Measurements from ENCODE around the gene HNRNPD.
A peak's percentile ranks its signal among the peaks of the same experiment; 100 is the strongest.
"Not testable (repeated sequence)": the region's sequence is repeated elsewhere in the genome, so short reads cannot be mapped to it uniquely, and the experiment has no call there.

Gene HNRNPD

DNA sequence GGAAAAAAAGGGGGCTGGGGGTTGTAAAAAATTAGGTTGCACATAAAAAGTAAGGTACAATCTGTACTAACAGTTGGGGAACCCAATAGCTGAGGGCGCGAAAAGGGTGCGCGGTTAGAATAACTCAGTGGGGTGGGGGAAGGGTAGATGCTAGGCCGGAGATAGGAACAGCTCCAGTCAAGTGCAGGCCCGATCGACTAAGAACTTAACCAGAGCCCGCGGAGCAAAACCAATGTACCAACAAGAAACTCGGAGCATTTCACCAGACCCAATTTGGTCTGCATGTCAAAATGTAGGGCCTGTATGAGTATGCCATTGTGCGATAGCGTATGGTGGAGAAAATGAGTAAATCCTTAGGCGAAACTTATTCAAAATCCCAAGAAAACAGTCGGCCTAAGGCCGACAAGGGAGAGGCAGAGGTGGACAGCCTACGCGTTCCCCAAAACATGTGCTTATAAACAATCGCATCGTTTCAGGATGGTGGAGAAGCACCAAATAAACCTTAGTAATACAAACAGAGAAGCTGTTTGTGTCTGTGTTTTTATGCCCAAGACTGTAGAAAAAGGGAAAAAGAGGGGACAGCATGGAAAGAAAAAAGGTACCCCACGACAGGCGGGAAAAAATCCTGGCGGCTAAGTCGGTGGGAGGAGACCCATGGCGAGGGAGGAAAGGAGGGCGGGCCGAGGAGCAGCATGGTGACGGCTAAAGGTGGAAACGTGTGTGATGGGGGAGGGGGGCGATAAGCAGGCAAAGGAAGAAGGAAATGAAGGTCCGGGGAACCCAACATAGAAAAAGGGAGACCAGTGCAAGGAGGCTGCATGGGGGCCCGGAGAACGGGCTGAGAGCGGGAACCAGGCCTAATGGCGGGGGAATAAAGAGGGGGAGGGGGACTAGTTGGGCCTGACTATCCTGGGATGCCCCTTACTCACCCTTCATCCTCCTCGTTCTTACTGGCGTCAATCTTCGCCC, 990 bp downstream of the HNRNPD start:
- peak; percentile 56 for DNase-seq

DNA sequence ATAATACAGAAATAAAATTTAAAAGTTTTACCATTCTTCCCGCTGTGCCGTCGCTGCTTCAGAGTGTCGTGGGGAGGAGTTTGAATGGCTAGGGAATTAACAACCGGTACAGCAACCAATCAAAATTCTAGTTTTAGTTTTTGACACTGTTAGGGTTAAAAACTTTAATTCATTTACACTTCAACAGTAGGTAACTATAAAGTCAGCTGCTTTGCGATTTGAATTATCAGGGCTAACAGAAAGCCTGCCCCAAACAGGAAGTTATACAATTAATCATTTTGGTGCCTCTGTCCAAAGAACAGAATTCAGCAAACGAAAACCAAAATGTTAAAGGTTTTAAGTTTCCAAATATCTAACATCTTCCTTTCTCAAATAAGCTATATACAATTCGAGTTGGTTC, 2.3 kb downstream of the HNRNPD start:
- no peak for DNase-seq

DNA sequence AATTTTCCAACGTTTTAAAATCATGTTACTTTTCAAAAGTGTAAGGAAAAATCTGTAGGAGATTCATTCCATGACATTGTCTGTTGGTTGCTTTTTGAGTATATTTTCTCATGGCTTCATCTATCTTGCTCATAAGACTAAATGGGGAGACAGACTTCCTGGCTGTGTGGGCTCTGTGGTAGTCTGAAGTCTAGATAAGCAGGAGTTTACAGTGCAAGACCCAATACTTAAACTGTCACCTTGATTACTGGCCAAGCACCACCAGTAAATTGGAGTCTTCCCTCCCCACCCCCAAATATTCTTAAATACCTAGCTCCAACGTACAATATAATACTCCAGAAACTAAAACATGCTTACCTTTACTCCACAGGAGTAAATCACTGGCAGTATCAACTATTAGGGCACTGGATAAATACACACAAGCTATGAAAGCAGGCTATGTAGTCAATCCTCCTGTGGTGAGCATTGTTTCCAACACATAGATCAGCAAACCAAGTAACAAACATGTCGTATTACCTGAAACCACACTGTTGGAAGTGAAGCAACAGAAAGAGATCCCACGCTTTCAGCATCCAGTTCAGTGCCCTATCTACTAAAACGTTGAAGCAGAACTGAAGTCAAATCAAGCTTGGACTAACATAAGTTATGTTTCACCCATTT, 6.2 kb downstream of the HNRNPD start:
- DNase-seq = no peak

DNA sequence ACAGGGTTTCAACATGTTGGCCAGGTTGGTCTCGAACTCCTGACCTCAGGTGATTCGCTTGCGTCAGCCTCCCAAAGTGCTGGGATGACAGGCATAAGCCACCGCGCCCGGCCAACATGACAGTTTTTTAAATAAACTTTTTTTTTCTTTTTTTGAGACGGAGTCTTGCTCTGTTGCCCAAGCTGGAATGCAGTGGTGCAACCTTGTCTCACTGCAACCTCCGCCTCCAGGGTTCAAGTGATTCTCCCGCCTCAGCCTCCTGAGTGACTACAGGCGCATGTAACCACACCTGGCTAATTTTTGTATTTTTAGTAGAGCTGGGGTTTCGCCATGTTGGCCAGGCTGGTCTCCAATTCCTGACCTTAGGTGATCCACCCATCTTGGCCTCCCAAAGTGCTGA, 7.4 kb downstream of the HNRNPD start:
- not testable (repeated sequence) for DNase-seq

DNA sequence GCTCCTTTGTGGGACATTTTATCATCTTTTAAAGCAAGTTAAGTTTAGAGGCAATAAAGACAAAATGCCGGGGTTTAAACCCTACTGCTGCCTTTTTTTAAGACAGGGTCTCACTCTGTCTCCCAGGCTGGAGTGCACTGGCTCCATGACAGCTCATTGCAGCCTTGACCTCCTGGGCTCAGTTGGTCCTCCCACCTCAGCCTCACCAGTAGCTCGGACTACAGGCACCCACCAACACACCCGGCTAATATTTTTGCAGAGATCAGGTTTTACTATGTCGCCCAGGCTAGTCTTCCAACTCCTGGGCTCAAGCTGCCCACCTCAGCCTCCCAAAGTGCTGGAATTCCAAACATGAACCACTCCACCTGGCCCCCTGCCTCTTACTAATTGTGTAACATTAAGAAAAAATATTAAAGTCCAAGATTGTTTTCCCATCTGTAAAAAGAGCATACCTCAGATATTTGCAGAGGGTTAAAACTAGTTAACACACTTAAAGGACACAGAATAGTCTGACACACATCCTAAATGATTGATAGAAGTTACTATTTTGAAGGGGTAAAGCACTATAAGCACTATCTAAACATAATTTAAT, 9.8 kb downstream of the HNRNPD start:
- no peak for DNase-seq

DNA sequence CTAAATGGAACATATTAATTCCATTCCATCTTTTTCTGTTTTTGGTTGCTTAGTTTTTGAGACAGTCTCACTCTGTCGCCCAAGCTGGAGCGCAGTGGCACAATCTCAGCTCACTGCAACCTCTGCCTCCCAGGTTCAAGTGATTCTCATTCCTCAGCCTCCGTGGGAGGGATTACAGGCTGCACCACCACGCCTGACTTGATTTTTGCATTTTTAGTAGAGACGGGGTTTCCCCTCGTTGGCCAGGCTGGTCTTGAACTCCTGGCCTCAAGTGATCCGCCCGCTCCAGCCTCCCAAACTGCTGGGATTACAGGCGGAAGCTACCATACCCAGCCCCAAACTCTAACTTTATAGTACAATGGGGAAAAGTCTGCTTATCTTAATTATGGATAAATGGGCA, 11.2 kb downstream of the HNRNPD start:
- no peak for DNase-seq

DNA sequence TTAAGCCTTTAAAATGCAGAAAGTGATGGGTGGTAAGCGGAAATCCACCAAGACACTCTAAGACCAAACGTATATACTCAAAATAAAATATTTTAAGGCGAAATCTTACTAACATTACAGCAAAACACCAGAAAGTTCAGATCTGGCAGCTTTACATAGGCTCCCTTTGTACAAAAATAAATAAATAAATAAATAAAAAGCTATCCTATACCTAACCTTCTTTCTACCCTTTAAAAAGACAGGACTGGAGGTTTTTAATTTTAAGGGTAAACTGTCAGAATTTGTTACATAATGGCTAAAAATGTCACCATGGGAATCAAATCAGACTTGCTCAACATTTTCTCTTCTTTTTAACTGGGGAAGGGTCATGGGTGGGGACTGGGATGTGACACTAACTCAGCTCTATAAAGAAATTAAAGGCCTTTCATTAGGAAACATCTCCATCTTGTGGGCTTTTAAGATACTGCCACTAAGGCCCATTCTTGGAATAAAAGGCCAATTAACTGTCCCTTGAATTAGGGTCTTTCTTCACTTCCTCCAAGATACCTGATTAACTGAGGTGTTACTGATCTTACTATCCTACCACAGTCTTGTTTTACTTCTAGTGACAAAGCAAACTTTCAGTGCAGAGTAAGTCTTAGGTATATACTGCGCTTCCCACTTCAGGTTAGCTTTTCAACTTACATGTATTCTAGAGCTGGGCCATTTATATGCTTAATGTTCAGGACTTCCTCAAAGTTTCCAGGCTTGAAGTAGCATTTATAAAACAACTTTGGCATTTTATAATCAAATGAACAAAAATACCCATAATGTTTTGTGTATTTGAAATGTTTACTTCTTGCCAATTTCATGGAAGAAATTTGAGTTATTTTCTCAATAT, 13.3 kb downstream of the HNRNPD start:
- no peak for DNase-seq

DNA sequence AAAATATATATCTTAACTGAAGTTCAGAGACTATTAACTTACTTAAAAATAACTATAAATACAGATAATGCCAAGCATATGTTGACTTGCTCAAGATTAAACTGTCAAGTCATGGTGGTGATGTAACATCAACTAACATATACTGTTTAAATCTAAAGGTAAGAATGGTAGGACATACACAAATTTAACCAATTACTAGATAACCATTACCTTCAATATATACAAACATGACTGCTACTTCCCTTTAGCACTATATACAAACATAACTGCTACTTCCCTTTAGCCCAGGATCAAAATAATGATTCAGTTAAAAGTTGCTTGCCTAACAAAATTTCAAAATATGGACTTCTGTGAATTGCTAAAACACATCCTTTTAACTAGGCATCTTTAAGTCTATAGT, 14.9 kb downstream of the HNRNPD start:
- no peak for DNase-seq

DNA sequence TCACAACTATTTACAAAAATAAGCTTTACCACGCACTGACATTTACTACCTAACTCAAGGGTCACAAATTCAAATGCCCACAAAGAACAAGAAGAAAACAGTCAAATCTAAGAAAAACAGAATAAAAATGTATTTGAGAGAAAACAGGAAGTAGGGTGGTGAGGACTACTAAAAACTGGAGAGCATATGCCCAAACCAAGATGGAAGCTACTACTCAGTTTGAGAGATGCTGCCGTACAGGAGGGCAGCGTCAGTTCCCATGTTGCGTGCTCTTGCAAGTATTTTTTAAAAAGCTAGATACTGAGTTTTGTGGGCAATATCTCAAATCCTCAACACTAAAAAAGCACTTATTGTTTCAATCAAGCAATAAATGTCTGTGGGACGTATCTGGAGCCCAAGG, 16.2 kb downstream of the HNRNPD start:
- DNase-seq = no peak

DNA sequence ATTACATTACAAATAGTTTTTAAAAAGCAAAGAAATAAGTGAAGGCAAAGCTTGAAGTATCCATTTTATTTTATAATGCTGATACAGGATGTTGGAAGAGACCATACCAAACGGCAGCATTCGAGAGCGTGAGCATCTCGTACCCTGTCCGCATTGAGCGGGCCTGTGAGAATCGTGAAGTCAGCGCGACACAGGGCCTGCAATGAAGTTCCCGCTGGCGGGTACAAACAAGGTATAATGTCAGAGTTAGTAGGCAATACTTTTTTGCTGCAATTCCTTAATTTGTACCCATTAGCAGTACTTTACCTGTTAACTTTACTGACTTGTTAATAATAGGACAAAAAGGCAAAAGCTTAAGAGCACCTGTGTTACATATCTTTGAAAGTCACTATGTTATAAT, 19.0 kb downstream of the HNRNPD start:
- DNase-seq = no peak

DNA sequence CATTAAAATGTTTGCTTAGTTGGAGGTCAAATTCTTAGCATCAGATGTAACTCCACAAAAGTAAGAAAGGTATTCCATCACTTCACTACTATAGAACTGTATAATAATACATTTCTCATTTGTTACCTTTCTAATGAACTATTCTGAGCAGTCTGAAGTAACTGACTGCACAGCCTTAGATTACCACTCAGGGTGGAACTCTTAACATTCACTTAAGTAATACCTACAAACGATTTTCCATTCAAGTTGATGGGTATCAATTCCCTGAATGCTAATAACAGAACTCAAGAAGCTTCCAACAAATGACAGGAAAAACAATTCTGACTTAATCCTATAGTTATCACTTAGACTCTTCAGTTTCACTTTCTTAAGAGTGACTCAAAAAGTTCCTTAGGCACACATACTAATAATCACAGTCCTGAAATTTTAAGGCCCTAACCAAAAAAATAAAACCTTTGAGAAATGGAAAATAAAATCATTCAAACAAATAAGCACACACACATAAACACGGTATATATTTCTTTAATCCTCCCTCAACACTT, 20.9 kb downstream of the HNRNPD start:
- DNase-seq = no peak

DNA sequence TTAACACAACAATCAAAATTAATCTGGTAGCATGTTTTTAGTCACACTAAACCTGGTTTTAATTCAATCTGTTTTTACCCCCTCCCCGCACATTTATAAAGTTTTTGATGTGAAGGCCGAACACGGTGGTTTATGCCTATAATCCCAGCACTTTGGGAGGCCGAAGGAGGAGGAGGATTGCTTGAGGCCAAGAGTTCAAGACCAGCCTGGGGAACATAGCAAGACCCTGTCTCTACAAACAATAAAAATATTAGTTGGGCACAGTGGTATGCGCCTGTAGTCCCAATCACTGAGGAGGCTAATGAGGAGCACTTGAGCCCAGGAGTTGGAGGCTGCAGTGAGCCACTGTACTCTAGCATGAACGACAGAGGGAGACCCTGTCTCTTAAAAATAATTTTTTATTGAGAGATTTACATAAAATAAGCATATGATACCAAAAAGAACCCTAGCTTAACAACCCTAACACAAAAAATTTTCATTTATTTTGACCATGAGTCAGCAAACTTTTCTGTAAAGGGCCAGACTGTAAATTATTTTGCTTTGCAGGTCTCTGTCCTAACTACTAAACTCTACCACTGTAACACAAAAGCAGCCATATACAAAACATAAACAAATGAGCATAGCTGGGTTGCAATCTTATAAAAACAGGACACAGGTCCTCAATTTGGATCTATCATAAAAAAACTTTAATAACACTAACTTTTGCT, 21.5 kb downstream of the HNRNPD start:
- DNase-seq = no peak

DNA sequence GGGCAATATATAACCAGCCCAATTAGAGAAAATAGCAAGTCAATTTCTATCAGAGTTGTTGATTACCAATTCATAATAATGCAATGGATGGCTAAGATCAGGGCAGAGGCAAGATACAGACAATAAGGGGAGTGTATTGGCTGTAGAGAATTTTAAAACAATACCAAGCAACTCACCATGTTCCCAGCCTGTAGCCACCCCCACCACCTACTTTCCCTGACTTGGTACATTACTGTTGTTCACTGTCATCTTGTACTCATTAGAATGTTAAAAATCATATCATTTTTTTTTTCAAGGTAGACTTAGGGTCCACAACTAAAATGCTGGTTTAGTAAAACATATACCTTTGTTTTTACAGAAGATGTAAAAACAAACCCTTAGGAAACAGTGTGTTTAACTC, 27.7 kb downstream of the HNRNPD start:
- DNase-seq = no peak

DNA sequence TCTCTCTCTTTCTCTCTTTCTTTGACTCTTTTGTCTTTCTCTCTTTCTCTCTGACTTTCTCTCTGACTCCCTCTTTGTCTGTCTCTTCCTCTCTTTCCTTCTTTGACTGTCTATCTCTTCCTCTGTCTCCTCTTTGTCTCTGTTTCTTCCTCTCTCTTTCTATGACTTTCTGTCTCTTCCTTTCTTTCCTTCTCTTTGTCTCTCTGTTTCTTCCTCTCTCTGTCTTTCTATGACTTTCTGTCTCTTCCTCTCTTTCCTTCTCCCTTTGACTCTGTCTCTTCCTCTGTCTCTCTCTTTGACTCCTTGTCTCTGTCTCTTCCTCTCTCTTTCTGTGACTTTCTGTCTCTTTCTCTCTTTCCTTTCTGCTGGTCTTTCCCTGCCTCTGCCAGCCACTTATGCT, 38.7 kb downstream of the HNRNPD start:
- no peak for DNase-seq

DNA sequence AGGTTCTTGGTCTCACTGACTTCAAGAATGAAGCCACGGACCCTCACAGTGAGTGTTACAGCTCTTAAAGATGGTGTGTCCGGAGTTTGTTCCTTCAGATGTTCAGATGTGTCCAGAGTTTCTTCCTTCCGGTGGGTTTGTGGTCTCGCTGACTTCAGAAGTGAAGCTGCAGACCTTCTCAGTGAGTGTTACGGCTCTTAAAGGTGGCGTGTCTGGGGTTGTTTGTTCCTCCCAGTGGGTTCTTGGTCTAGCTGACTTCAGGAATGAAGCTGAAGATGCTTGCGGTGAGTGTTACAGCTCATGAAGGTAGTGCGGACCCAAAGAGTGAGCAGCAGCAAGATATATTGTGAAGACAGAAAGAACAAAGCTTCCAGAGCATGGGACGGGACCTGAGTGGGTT, 40.1 kb downstream of the HNRNPD start:
- not testable (repeated sequence) for DNase-seq

DNA sequence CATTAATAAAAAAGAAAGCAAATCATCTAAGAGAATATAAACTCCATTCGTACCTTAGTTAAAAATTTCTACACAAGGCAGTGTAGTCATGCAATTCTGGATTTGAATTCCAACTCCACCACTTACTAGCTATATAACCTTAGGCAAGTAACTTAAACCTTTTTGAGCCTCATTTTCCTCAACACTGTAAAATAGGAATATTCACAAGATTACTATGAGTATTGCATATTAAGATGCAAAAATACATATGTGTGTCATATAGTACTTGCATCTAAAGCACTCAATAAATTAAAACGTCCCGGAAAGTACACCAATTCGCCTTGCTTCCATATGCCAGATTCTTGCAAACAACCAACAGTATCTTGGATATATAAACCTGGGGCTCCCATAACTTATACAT, 42.0 kb downstream of the HNRNPD start:
- no peak for DNase-seq

DNA sequence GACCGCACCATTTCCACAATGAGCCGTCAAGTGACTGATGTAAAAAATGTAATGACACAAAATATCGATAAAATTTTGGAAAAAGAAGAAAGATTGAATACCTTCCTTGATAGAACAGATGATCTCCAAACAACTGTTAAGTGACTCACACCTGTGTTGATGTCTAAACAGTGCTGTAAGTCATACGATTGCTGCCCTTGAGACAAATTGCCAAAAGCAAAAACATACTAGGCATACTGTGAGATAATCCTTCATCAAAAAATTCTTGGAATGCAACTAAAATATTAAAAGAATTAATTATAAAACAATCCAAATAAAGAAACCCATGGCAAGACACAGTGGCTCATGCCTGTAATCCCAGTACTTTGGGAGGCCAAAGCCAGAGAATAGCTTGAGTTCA, 53.4 kb downstream of the HNRNPD start:
- DNase-seq = no peak

DNA sequence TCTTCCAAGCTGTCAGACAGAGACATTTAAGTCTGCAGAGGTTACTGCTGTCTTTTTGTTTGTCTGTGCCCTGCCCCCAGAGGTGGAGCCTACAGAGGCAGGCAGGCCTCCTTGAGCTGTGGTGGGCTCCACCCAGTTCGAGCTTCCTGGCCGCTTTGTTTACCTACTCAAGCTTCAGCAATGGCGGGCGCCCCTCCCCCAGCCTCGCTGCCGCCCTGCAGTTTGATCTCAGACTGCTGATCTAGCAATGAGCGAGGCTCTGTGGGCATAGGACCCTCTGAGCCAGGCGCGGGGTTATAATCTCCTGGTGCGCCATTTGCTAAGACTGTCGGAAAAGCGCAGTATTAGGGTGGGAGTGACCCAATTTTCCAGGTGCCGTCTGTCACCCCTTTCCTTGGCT, 70.7 kb downstream of the HNRNPD start:
- not testable (repeated sequence) for DNase-seq

Data from HCEC 1CT (cell line).